ENCODE measurements around the gene UBE2Q2. TPM values are rescaled to one million over a fixed set of nuclear protein-coding genes. Genes with fewer than 3 reads are reported as not detected.
"Not testable (repeated sequence)": the region's sequence is repeated elsewhere in the genome, so short reads cannot be mapped to it uniquely, and the experiment has no call there.

Gene UBE2Q2
- total RNA-seq, 2 donors from 2014 or later, result 24.1 to 25.4 TPM

GRCh38 chr15:75851566-75851965, 8.3 kb downstream of the UBE2Q2 start:
- intact Hi-C loops (cut with DNase I); DNase-seq; ATAC-seq: not testable (repeated sequence)

DNA sequence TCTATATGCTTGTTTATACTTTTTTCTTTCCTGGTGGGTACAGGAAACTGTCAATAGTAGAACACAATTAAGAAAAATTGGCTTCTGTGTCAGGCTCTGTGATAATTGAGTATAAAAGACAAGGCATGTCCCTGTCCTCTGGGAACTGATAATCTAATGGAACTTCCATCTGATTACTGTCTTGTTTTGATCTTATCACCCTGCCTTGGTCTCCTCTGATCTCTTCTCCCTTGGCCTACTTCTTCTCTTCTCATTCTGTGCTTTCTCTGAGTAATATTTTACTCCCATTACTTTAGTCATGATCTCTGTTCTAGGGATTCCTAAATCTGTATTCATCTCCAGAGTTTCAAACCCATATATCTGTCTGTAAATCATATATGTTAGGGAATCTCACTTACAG, 14.6 kb downstream of the UBE2Q2 start:
- ATAC-seq (no peak), DNase-seq (no peak)
- intact Hi-C loops (cut with DNase I), result no loop called here

GRCh38 chr15:75861750-75862402, 18.6 kb downstream of the UBE2Q2 start:
- DNase-seq (no peak), ATAC-seq (no peak)
- intact Hi-C loops (cut with DNase I), result no loop called here

GRCh38 chr15:75862796-75863195, 19.5 kb downstream of the UBE2Q2 start:
- intact Hi-C loops (cut with DNase I), result no loop called here
- no peak for DNase-seq

DNA sequence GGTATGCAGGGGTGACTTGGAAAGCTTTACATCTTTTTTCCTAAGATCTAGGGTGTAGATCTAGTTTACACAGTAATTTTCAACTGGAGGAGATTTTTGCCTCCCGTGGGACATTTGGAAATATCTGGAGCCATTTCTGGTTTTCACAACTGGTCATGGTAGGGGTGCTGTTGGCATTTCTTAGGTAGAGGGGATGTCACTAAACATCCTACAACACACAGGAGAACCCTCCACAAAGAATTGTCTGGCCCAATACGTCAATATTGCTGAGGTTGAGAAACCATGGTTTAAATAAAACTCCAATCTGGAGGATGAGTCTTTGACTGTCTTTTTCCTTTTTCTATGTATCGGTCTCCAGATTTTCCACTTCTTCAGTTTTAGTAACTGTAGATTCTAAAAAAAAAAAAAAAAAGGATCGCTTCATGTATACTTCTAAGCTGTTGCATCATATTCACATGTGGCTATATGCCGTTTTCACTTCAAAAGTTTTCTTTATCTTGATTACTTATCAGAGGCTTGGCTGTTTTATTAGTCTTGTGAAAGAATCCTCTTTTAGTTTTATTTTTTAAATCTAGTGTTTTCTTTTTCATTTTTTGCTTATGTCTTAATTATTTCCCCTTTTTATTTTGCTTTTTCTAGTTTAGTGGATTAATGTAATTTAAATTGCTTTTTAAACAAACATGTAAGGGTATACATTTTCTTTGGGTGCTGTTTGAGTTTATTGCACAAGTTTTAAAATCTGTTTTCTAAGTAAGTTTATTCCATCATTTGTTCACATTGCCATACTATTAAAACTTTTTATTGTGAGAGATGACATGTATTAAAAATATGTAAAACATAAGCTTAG, 21.2 kb downstream of the UBE2Q2 start:
- ATAC-seq (no peak), DNase-seq (no peak)
- intact Hi-C loops (cut with DNase I), result no loop called here

More at GRCh38 chr15:75862796-75863195, 19.5 kb downstream of the UBE2Q2 start:
- no peak for ATAC-seq

- intact Hi-C loops (cut with DNase I); DNase-seq; ATAC-seq: not testable (repeated sequence)
These were observed 22.8 kb downstream of the UBE2Q2 start for GRCh38 chr15:75866045-75866444.

GRCh38 chr15:75866916-75867315, 23.7 kb downstream of the UBE2Q2 start:
- DNase-seq (no peak), ATAC-seq (no peak)
- intact Hi-C loops (cut with DNase I), result no loop called here

- intact Hi-C loops (cut with DNase I), result no loop called here
- DNase-seq (no peak), ATAC-seq (no peak)
These were observed 24.2 kb downstream of the UBE2Q2 start for GRCh38 chr15:75867449-75867848.

- no peak for ATAC-seq
- intact Hi-C loops (cut with DNase I), result no loop called here
- DNase-seq, result no peak
These were observed 24.8 kb downstream of the UBE2Q2 start for GRCh38 chr15:75868019-75868418.

DNA sequence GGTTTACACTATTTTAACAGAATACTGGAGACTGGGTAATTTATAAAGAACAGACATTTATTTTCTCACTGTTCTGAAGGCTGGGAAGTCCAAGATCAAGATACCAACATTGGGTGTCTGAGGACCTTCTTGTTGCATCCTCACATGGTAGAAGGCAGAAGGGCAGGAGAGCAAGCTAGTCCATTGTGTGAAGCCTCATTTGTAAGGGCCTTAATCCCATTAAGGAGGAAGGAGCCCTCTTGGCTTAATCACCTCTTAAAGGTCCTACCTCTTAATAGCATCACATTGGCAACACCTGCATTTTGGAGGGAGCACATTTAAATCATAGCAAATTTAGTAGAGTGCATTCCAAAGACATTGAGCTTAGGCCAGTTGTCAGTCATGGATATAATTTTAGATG, 26.2 kb downstream of the UBE2Q2 start:
- DNase-seq (no peak), ATAC-seq (no peak)
- intact Hi-C loops (cut with DNase I), result no loop called here

- ATAC-seq; DNase-seq; intact Hi-C loops (cut with DNase I): not testable (repeated sequence)
These were observed 28.3 kb downstream of the UBE2Q2 start for GRCh38 chr15:75871589-75871988.

DNA sequence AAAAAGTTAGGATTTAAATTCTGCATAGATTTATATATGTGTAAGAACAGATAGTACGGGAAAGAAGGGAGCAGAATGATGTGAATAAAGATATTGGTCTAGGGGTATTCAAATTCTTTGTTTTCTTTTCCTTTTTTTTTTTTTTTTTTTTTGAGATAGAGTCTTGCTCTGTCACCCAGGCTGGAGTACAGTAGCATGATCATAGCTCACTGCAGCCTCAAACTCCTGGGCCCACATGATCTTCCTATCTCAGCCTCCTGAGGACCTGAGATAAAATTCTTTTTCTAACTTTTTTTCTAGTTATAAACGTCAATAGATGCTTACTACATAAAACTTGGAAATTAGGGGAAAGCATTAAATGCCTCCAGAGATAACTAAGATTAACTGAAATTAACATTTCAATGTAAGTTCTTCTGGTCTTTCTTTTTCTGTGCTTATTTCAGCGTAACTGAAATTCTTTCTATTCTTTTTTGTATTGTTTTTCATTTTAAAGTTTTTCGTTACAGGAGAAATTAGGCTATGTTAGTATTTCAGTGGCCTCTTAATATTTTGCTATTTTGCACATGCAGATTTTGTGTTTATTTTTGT, 29.2 kb downstream of the UBE2Q2 start:
- no peak for DNase-seq
- intact Hi-C loops (cut with DNase I), result no loop called here
- ATAC-seq, result no peak

GRCh38 chr15:75884041-75884440, 40.8 kb downstream of the UBE2Q2 start:
- DNase-seq (no peak), ATAC-seq (no peak)
- intact Hi-C loops (cut with DNase I), result no loop called here

DNA sequence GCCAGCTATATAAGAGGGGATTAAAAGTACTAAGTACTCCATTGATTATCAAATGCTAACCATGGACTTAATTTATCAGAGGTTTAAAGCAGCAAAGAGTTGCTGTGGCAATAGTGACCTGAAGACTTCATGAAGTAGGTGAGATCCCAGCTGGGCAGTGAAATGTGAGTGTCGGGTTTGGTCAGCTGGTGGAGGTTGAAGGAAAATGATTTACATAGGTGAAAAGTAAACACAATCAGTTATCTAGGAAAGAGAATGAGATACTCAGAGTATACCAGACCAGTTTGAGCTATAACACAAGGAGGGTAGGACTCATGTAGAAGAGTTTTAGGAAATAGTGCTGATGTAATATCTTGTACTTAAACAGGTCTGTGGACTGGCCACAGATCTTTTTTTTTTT, 43.9 kb downstream of the UBE2Q2 start:
- intact Hi-C loops (cut with DNase I), result no loop called here
- ATAC-seq (no peak), DNase-seq (no peak)

DNA sequence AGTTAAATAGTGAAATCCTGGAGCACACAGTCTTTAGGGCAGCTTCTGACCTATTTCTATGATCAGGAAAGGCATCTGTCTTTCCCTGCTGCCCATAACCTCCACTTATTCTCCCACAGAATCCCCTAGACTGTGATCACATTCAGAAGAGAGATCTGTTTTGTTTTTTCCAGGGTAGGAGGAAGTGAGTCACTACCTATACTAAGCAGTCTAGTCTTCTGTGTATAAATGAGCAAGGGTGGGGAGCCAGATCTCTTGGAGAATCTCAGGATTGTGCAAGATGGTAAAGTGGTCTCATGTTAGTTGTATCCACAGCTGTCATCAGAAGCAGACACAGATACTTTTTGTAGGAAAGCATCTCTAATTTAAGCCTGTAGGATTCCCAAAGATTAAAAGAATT, 48.6 kb downstream of the UBE2Q2 start:
- intact Hi-C loops (cut with DNase I), result no loop called here
- peak in 1 of 2 donors; percentile 75 for ATAC-seq
- no peak for DNase-seq

DNA sequence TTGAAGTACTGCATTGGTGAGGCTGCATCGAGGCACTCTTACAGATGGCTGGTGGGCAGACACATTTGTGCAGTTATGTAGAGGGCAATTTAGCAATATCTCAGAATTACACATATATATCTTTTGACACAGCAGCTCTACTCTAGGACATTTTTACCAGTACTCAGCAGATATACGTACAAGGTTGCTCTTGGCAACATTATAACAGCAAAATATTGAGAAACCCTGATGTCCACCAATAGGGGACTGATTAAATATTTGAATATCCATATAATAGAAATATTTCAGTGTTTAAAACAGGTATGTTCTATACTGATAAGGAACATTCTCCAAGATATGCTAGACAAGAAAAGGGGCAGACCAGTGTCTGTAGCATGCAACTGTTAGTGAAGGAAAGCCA, 52.5 kb downstream of the UBE2Q2 start:
- no peak for ATAC-seq
- intact Hi-C loops (cut with DNase I), result no loop called here
- DNase-seq, result no peak

GRCh38 chr15:75900577-75900976, 57.3 kb downstream of the UBE2Q2 start:
- no peak for DNase-seq
- intact Hi-C loops (cut with DNase I), result loop anchor here in 1 of 2 donors (5.0 kb wide), 1 partner anchor 53 kb away; no protein-coding TSS in a partner anchor
- ATAC-seq, result no peak

GRCh38 chr15:75902129-75902557, 58.9 kb downstream of the UBE2Q2 start:
- no peak for DNase-seq
- intact Hi-C loops (cut with DNase I), result loop anchor here in 1 of 2 donors (5.0 kb wide), 1 partner anchor 55 kb away; no protein-coding TSS in a partner anchor
- ATAC-seq, result peak in 1 of 2 donors; percentile 5

DNA sequence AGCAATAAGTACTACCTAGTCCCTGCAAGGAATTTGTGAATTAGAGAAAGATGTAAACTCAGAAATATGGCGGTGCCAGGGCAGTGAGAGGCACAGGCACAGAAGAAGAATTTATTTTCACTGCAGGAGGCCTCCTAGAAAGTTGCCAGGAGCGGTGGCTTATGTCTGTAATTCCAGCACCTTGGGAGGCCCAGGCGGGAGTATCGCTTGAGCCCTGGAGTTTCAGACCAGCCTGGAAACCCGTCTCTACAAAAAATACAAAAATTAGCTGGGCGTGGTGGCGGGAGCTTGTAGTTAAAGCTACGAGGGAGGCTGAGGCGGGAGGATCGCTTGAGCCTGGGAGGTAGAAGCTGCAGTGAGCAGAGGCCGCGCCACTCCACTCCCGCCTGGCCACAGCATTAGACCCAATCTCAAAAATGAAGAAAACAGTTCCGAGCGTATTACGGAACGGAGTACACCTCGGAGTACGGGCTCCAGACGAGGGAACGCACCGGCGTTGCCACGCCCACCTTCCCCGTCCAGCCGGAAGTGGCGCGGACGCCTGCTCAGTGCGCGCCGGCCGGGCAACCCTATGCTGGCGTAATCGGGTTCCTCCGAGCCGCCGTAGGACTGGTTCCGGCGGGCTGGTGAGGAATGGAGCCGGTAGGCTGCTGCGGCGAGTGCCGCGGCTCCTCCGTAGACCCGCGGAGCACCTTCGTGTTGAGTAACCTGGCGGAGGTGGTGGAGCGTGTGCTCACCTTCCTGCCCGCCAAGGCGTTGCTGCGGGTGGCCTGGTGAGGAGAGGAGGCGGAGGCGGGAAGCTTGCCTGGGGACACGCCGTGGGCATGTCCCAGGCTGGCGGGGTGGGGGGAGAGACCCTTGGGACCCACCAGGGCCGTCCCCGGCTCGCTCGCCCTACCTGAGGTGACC, 60.3 kb downstream of the UBE2Q2 start, which contains the start of gene FBXO22:
Gene FBXO22, plus strand, starts transcription at position 548 of the 909 bp plus-strand sequence. Its CDS starts 86 bp downstream, at position 634.
- intact Hi-C loops (cut with DNase I), result loop anchor here in 1 of 2 donors (5.0 kb wide), 1 partner anchor 56 kb away; no protein-coding TSS in a partner anchor
- peak; percentile 99 to 100 for ATAC-seq
- DNase-seq, result peak; percentile 93

Measured in left cardiac atrium (tissue), 4 donors.